Measurements from ENCODE around the gene SLC39A13.

Gene SLC39A13

DNA sequence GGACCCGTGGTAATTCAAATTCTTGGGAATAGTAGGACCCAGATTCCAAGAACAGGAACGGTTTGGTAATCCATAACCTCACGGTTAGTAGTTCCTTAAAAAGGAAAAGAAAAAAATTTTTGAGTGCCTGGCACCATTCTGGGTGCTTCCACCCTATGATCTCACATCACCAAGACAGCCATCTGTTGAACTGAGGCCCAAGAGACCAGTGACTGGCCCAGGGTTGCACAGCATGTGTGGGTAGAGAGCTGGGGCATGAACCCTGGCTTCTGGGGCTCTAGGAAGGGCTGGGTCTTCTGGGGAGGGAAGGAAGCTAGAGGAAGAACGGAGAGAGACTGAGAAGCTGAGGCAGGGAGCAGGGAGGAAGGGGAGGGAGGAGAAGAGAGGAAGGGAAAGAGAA lies 25.3 kb upstream of the SLC39A13 start:
- no peak for DNase-seq (ENCODE audit: low read depth in 1 of 2, low spot score in 1 of 2)

DNA sequence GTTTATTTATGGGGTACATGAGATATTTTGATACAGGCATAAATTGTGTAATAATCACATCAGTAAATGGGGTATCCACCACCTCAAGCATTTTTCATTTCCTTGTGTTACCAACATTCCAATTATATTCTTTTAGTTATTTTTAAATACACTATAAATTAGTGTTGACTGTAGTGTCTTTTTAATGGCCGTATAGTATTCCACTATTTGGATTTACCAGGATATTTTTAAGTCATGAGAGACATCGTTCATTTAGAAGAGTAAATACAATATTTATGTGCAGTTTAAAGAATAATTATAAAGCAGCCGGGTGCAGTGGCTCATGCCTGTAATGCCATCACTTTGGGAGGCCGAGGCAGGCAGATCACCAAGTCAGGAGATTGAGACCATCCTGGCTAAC lies 23.9 kb upstream of the SLC39A13 start:
- no peak for DNase-seq (ENCODE audit: low read depth in 1 of 2, low spot score in 1 of 2)

DNA sequence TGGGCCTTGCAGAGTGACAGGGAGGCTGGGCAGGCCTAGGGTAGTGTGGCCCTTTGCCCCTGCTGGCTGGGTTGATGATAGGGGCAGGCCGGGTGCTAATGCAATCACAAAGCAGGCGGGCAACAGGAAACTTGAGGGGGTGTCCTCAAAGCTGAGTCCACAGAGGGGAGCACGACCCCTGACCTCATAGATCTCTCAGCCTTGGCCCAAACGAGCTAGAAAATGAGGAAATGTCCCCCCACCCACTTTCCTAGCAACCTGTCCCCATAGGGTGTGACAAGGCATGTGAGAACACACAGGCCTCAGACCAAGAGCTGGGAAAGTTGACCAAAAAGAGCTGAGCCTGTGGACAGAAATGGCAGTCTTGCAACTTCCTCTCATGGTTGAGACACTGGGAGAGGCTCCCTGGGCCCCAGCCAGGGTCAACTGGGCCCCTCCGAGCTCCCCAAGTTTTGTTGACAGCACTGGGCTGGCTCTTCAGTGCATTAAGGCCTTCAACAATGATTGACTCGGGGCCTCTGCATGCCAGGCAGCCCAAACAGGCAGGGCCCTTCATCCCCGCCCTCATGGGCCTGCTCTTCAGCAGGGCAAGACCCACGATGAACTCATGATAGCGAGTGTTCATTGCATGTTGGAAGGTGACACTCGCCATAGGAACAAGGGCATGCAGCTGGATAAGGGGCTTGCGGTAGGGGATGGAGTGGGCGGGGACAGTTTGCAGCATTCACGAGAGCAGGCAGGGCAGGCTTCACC lies 20.3 kb upstream of the SLC39A13 start:
- no peak for DNase-seq (ENCODE audit: low read depth in 1 of 2, low spot score in 1 of 2)

DNA sequence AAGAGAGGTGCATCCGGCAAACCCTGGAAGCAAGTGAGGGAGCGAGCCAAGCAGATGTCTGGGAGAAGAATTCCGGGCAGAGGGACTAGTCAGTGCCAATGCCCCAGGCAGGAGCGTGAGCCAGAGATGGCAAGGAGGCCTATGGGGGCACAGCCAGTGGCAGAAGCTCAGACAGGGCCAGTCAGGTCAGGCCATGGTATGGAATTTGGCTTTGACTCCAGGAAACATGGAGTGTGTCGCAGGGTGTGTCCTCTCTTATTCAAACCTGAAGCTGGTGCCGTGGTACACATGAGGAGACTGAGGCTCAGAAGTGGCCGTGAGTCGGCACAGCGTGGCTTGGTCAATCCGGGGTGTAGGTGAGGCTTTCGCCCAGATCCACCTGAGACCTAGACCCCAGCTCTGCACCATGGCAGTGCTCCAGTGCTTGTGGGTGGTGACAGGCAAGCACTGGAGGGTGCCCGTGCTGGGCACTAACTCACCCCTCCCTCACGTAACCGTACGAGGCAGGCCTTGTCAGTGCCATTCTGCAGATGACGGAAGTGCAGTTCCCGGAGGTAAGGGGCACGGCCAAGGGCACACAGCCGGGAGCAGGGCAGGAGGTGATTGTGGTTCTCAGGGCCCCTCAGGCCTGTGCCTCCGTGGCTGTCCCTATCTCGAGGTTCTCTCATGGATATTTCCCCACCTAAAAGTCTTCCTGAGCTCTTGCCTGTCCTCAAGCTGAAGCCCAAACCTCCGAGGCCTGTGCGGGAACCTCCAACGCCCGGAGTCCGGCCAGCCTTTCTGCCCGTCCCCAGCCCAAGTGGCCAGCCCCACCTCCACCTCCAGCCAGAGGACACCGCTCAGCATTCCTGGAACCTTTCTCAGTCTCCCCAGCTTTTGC lies 19.5 kb upstream of the SLC39A13 start:
- no peak for DNase-seq (ENCODE audit: low read depth in 1 of 2, low spot score in 1 of 2)

DNA sequence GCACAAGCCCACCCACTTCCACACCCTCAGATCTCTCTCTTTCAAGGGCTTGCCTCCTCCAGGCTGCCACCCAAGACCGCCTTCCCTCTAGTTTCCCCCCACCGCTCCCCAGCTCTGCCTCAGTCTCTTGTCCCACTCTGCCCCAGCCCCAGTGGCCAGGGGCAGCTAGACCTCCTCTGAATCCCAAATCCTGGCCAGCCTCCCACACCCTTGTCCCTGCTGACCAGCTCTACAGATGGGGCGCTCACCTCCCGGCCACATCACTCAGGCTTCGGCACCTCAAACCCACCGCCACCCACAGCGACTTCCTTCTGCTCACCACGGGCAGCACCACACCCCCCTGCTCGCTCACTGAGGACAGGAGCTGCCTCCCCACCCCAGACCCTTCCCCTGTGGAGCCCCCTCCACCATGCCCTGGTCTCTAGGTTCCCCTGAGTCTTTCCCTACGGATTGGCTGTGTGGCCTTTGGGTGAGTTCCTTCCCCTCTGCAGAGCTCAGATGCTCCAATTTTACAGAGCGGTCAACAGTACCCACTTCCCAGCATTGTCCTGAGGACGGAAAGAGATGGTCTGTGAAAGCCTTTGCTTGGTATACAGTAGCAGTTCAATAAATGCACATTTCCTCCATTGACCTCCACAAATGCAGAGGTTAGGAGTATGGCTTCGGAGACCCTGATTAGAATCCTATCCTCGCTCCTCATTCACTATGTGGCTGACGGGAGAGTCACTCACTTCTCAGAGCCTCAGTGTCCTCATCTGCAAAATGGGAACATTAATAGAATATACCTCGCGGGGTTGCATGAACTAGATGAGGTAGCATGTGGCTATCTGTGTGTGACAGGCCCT lies 18.6 kb upstream of the SLC39A13 start:
- no peak for DNase-seq (ENCODE audit: low read depth in 1 of 2, low spot score in 1 of 2)

DNA sequence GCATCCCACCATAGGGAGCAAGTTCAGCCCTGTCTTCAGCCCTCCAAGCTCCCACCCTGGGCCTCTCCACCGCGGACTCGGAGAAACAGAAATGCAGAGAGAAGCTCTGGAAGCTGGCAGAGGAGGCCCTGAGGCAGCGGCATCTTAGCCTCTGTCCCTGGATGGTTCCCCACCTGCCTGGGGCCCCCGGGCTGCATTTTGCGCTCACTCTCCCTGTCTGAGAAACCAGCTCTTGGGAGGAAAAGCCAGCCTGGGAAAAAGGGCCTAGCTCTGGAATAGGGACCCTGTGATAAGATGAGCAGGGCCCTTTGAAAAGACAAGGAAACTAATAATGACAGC lies 18.0 kb upstream of the SLC39A13 start:
- no peak for DNase-seq (ENCODE audit: low read depth in 1 of 2, low spot score in 1 of 2)

DNA sequence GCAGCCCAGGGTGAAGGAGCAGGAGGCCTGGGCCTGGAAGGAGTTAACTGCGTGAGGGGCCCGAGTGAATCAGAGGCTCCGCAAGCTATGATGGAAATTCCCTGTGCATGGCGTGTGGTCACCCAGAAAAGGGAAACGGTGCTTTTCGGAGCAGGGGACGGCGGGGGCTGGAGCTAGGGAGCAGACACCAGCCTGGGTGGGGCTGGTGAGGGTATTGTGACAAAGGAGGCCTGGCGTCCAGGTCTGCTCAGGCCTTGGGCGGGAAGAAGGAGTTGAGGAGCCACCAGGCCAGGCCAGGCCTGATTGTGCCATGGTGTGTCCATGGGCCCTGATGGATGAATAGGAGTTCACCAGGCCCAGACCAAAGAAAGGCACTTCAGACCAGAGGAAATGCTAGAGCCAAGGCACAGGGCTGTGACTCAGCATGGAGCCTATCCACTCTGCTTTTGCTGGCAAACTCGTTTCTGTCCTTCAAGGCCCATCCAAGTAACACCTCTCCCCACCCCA lies 17.3 kb upstream of the SLC39A13 start:
- no peak for DNase-seq (ENCODE audit: low read depth in 1 of 2, low spot score in 1 of 2)

- no peak for DNase-seq (ENCODE audit: low read depth in 1 of 2, low spot score in 1 of 2)
Measured at GRCh38 chr11:47391711-47392432, 16.5 kb upstream of the SLC39A13 start.

DNA sequence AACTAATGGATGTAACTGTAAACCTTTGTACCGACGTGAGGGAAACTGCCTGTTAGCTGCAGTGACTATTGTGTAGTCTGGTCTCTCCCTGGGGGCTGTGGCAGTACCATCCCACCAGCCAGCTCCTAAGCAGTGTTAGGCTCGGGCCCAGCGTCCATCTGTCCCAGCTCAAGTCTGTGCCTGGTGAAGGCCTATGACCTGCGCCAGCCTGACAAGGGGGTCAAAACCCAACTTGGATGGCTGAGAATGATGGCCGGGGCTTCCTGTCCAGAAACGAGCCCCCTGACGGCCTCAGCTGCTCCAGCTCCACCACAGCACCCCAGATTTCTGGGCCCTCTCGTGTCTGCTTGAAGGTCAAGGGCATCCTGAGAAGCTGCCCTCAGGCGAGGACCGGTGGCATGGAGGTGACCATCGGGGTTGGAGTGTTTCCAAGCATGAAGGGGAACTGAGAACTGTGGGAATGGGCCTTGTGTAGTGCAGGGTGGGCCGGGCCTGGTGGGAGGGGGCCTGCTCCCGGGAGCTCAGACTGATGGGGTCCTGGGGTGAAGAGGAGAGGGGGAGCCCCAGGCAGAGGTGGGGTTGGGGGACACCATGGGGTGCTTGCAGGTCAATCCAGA lies 15.7 kb upstream of the SLC39A13 start:
- DNase-seq (ENCODE audit: low read depth in 1 of 2, low spot score in 1 of 2): no peak

GRCh38 chr11:47393163-47394049 lies 15.0 kb upstream of the SLC39A13 start:
- DNase-seq (ENCODE audit: low read depth in 1 of 2, low spot score in 1 of 2): no peak

DNA sequence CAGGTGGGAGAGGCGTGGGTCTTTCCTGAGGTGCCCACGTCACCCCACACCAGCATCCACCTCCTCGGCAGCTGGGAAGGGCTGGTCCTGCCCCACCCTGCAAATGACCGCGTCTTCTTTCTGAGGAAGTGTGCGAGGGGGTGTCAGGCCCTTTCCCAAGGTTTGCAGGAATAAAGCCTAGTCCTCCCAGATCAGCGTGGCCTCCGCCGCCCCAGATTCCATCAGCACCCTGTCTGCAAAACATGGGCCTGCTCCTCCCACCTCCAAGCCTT lies 14.4 kb upstream of the SLC39A13 start:
- no peak for DNase-seq (ENCODE audit: low read depth in 1 of 2, low spot score in 1 of 2)

- DNase-seq (ENCODE audit: low read depth in 1 of 2, low spot score in 1 of 2): peak in 1 of 2 donors; percentile 39
Measured at GRCh38 chr11:47394322-47395222, 13.8 kb upstream of the SLC39A13 start.

DNA sequence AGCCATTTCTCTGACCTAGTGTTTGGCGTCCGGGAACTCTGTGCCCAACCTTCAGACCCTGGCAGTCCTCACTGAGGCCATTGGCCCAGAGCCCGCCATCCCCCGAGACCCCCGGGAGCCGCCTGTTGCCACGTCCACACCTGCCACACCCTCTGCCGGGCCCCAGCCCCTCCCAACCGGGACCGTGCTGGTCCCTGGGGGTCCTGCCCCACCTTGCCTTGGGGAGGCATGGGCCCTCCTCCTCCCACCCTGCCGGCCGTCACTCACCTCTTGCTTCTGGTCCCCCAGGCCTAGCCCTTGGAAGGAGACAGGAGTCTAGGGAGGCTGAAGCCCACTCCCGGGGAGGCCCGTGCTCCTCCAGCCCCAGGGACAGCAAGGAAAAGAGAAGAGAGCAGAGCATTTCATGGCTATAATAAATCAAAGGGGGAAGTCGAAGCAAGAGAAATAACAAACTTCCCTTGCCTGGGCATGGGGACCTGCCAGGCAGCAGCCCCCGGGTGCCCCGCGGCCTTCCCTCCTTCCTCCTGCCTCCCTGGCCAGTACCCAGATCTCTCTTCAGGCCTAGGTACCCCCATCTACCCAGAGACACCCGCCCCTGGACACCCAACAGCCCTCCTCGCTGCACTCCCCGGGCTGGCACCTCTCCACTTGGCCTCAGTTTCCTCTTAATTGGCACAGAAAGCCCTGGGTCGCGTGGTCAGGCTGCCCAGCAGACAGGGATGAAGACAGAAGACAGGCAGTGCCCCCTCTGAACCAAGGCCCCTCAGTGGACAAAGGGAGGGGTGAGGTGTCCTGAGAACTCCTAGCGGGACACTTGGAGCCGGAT lies 13.0 kb upstream of the SLC39A13 start:
- no peak for DNase-seq (ENCODE audit: low read depth in 1 of 2, low spot score in 1 of 2)

GRCh38 chr11:47396049-47396320 lies 12.4 kb upstream of the SLC39A13 start:
- DNase-seq (ENCODE audit: low read depth in 1 of 2, low spot score in 1 of 2): no peak

GRCh38 chr11:47398011-47398410 lies 10.4 kb upstream of the SLC39A13 start:
- no peak for DNase-seq (ENCODE audit: low read depth in 1 of 2, low spot score in 1 of 2)

GRCh38 chr11:47398551-47398950 lies 9.8 kb upstream of the SLC39A13 start:
- no peak for DNase-seq (ENCODE audit: low read depth in 1 of 2, low spot score in 1 of 2)

DNA sequence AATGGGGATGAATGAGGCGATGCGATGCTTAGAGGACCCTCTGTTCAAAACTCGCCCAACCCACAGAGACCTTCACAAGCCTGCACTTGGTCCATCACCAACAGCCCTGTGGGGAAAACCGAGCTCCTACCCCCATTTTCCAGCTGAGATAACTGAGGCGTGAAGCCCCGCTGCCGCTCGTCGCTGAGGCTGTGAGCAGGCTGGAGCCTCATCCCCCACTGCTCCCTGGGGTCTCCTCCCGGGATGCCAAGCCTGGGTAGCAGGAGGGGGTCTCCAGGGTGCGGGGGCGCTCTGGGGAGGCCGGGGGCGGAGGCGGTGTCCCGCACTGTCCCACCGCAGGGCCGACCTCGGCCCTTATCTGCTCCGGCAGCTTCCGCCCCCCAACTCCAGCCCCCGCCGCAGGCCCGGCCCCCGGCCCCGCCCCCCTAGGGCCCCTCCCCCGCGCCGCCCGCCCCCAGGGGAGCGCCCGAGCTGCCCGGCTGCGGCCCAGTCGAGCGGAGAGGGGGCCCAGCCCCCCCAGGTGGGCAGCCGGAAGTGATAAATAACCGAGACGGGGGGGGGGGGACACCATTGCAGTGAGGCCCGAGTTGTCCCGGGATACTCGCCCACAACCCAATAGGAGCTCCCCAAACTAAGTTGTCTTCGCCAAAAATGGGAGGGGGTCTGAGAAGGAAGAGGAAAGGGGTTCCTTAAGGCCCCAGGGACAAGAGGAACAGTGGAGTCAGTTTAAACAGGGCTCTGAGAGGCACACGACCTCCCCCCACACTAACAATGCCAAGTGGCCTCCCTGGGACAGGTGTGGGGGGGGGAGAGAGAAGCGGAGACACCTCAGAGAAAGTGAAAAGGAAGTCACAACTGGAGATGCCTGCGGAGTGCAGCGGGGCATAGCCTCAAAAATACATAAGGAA lies 8.3 kb upstream of the SLC39A13 start:
- peak in 1 of 2 donors; percentile 26 for DNase-seq (ENCODE audit: low read depth in 1 of 2, low spot score in 1 of 2)

Data from activated T-helper 1 cell treated with anti-CD3 and anti-CD28 coated beads, Interleukin-2, amount 50 U/mL, for 16 hours (primary cell).